HEK293 (cell line): ENCODE data around the gene WNT7B.
A peak's percentile ranks its signal among the peaks of the same experiment; 100 is the strongest.

Experiments
- GLIS2 ChIP-seq: fragments of 450-650 bp; formaldehyde crosslinking; IDR thresholded peaks from 2 replicates; pipeline ENCODE4 v1.5.1; 2016; ENCODE audit warnings: missing biosample characterization, missing genetic modification characterization
- MZF1 ChIP-seq: fragments of 450-650 bp; formaldehyde crosslinking; IDR thresholded peaks from 2 replicates; pipeline ENCODE4 v1.5.1; 2017; ENCODE audit warnings: missing biosample characterization, missing genetic modification characterization, borderline replicate concordance
- SCRT2 ChIP-seq: fragments of 450-650 bp; formaldehyde crosslinking; IDR thresholded peaks from 2 replicates; pipeline ENCODE4 v1.5.1; 2016; ENCODE audit warnings: missing biosample characterization, missing genetic modification characterization
- SP7 ChIP-seq: fragments of 450-650 bp; formaldehyde crosslinking; IDR thresholded peaks from 2 replicates; pipeline ENCODE4 v1.5.1; 2016; ENCODE audit warnings: missing biosample characterization, missing genetic modification characterization
- ZBTB48 ChIP-seq: fragments of 450-650 bp; formaldehyde crosslinking; IDR thresholded peaks from 2 replicates; pipeline ENCODE4 v1.5.1; 2016; ENCODE audit warnings: missing biosample characterization, missing genetic modification characterization
- ZNF175 ChIP-seq: fragments of 450-650 bp; formaldehyde crosslinking; IDR thresholded peaks from 2 replicates; pipeline ENCODE4 v1.5.1; 2016; ENCODE audit warnings: missing biosample characterization, missing genetic modification characterization
- ZNF223 ChIP-seq: fragments of 450-650 bp; formaldehyde crosslinking; IDR thresholded peaks from 2 replicates; pipeline ENCODE4 v1.5.1; 2016; ENCODE audit warnings: missing biosample characterization, missing genetic modification characterization
- ZNF274 ChIP-seq, 2 experiments: fragments of 200-500 bp in 1 of 2; fragments of 450-650 bp in 1 of 2; sonication (Bioruptor generic) in 1 of 2; formaldehyde crosslinking in 1 of 2; IDR thresholded peaks; 2 replicates each; pipeline versions ENCODE4 v1.5.1 to v1.6.1; 2014 to 2016; ENCODE audit warnings: borderline replicate concordance in 1 of 2, inconsistent platforms in 1 of 2, low read length in 1 of 2, missing biosample characterization in 1 of 2, missing genetic modification characterization in 1 of 2
- ZNF37A ChIP-seq: fragments of 450-650 bp; IDR thresholded peaks from 2 replicates; pipeline ENCODE4 v1.5.1; 2018; ENCODE audit warnings: missing biosample characterization, missing genetic modification characterization
- ZNF394 ChIP-seq: fragments of 450-650 bp; formaldehyde crosslinking; IDR thresholded peaks from 2 replicates; pipeline ENCODE4 v1.5.1; 2016; ENCODE audit warnings: missing biosample characterization, missing genetic modification characterization, mild to moderate bottlenecking, moderate library complexity, borderline replicate concordance
- ZNF514 ChIP-seq: fragments of 450-650 bp; formaldehyde crosslinking; IDR thresholded peaks from 2 replicates; pipeline ENCODE4 v1.5.1; 2016; ENCODE audit warnings: missing biosample characterization, missing genetic modification characterization
- ZNF549 ChIP-seq: fragments of 450-650 bp; IDR thresholded peaks from 2 replicates; pipeline ENCODE4 v1.5.1; 2018; ENCODE audit warnings: missing biosample characterization, missing genetic modification characterization, mild to moderate bottlenecking, inconsistent platforms, moderate library complexity
- ZNF560 ChIP-seq: fragments of 450-650 bp; formaldehyde crosslinking; IDR thresholded peaks from 2 replicates; pipeline ENCODE4 v1.5.1; 2017; ENCODE audit warnings: missing biosample characterization, missing genetic modification characterization, borderline replicate concordance
- ZNF561 ChIP-seq: fragments of 450-650 bp; IDR thresholded peaks from 2 replicates; pipeline ENCODE4 v1.5.1; 2018; ENCODE audit warnings: missing biosample characterization, missing genetic modification characterization, borderline replicate concordance
- ZNF670 ChIP-seq: fragments of 450-650 bp; formaldehyde crosslinking; IDR thresholded peaks from 2 replicates; pipeline ENCODE4 v1.5.1; 2016; ENCODE audit warnings: missing biosample characterization, missing genetic modification characterization, low read depth
- ZNF677 ChIP-seq: fragments of 450-650 bp; IDR thresholded peaks from 2 replicates; pipeline ENCODE4 v1.5.0; 2018; ENCODE audit warnings: missing biosample characterization, mild to moderate bottlenecking, missing genetic modification characterization, moderate library complexity
- ZNF791 ChIP-seq: fragments of 450-650 bp; formaldehyde crosslinking; IDR thresholded peaks from 2 replicates; pipeline ENCODE4 v1.5.1; 2016; ENCODE audit warnings: missing biosample characterization, missing genetic modification characterization
- TF ChIP-seq, protein P1 (sequence below): fragments of 450-650 bp; formaldehyde crosslinking; IDR thresholded peaks from 2 replicates; pipeline ENCODE4 v1.5.1; 2016; ENCODE audit warnings: missing biosample characterization, missing genetic modification characterization
- TF ChIP-seq, protein P2 (sequence below): fragments of 450-650 bp; formaldehyde crosslinking; conservative IDR thresholded peaks from 2 replicates; pipeline ENCODE4 v1.5.1; 2016; ENCODE audit warnings: low read depth, missing biosample characterization, missing genetic modification characterization
- TF ChIP-seq, protein P3 (sequence below): fragments of 450-650 bp; formaldehyde crosslinking; IDR thresholded peaks from 2 replicates; pipeline ENCODE4 v1.5.1; 2016; ENCODE audit warnings: missing biosample characterization, missing genetic modification characterization
- TF ChIP-seq, protein P4 (sequence below): fragments of 450-650 bp; formaldehyde crosslinking; IDR thresholded peaks from 2 replicates; pipeline ENCODE4 v1.5.1; 2016; ENCODE audit warnings: missing biosample characterization, missing genetic modification characterization, borderline replicate concordance
- TF ChIP-seq, protein P5 (sequence below): fragments of 450-650 bp; formaldehyde crosslinking; IDR thresholded peaks from 2 replicates; pipeline ENCODE4 v1.5.1; 2016; ENCODE audit warnings: missing biosample characterization, missing genetic modification characterization, low read depth
- TF ChIP-seq, protein P6 (sequence below): fragments of 450-650 bp; formaldehyde crosslinking; IDR thresholded peaks from 2 replicates; pipeline ENCODE4 v1.5.1; 2016; ENCODE audit warnings: missing biosample characterization, missing genetic modification characterization

WNT7B gene

DNA sequence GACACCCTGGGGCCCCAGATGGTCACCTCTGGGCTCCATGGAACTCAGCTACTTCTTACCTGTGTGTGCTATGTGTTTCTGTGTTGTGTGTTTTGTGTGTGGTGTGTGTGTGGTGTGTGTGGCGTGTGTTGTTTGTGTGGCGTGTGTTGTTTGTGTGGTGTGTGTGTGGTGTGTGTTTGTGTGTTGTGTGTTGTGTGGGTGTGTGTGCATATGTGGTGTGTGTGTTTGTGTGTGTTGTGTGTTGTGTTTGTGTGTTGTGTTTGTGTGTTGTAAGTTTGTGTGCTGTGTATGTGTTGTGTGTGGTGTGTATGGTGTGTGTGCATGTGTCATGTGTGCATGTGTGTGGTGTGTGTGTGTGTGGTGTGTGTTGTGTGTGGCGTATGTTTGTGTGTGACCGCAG, 3.8 kb upstream of the WNT7B start (continued):
- TF ChIP-seq ZNF175 (0 out of 2 replicates have a peak, but pooled peaks have one; percentile 56), ZBTB48 (tag by site-specific recombination) (no peak), SCRT2 (tag by site-specific recombination) (no peak), ZNF677 (tag by site-specific recombination) (no peak), GLIS2 (no peak), ZNF670 (tag by site-specific recombination) (0 out of 2 replicates have a peak, but pooled peaks have one; percentile 73), ZNF561 (tag by site-specific recombination) (no peak), ZNF549 (tag by site-specific recombination) (no peak), ZNF394 (tag by site-specific recombination) (no peak; the same call in 1 of the 2 replicates), ZNF37A (tag by site-specific recombination) (no peak), MZF1 (no peak), ZNF274 (IDR thresholded peaks at IDR 0.05; ENCODE audit: low read length) (no peak), ZNF274 (tag by site-specific recombination; IDR thresholded peaks at IDR 0.05; ENCODE audit: borderline replicate concordance) (no peak), ZNF560 (tag by site-specific recombination) (no peak), ZNF514 (peak; percentile 64; the same call in 1 of the 2 replicates), ZNF791 (no peak), SP7 (tag by site-specific recombination) (no peak), ZNF223 (tag by site-specific recombination) (no peak)
- TF ChIP-seq, protein P1, sequence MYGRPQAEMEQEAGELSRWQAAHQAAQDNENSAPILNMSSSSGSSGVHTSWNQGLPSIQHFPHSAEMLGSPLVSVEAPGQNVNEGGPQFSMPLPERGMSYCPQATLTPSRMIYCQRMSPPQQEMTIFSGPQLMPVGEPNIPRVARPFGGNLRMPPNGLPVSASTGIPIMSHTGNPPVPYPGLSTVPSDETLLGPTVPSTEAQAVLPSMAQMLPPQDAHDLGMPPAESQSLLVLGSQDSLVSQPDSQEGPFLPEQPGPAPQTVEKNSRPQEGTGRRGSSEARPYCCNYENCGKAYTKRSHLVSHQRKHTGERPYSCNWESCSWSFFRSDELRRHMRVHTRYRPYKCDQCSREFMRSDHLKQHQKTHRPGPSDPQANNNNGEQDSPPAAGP (tag by site-specific recombination) = no peak
- TF ChIP-seq, protein P2, sequence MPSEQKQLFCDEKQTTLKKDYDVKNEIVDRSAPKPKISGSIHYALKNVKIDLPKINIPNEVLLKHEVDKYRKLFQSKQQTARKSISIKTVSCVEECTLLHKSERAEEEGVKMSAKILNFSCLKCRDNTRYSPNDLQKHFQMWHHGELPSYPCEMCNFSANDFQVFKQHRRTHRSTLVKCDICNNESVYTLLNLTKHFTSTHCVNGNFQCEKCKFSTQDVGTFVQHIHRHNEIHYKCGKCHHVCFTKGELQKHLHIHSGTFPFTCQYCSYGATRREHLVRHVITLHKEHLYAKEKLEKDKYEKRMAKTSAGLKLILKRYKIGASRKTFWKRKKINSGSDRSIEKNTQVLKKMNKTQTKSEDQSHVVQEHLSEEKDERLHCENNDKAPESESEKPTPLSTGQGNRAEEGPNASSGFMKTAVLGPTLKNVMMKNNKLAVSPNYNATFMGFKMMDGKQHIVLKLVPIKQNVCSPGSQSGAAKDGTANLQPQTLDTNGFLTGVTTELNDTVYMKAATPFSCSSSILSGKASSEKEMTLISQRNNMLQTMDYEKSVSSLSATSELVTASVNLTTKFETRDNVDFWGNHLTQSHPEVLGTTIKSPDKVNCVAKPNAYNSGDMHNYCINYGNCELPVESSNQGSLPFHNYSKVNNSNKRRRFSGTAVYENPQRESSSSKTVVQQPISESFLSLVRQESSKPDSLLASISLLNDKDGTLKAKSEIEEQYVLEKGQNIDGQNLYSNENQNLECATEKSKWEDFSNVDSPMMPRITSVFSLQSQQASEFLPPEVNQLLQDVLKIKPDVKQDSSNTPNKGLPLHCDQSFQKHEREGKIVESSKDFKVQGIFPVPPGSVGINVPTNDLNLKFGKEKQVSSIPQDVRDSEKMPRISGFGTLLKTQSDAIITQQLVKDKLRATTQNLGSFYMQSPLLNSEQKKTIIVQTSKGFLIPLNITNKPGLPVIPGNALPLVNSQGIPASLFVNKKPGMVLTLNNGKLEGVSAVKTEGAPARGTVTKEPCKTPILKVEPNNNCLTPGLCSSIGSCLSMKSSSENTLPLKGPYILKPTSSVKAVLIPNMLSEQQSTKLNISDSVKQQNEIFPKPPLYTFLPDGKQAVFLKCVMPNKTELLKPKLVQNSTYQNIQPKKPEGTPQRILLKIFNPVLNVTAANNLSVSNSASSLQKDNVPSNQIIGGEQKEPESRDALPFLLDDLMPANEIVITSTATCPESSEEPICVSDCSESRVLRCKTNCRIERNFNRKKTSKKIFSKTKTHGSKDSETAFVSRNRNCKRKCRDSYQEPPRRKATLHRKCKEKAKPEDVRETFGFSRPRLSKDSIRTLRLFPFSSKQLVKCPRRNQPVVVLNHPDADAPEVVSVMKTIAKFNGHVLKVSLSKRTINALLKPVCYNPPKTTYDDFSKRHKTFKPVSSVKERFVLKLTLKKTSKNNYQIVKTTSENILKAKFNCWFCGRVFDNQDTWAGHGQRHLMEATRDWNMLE (tag by site-specific recombination) = no peak
- TF ChIP-seq, protein P3, sequence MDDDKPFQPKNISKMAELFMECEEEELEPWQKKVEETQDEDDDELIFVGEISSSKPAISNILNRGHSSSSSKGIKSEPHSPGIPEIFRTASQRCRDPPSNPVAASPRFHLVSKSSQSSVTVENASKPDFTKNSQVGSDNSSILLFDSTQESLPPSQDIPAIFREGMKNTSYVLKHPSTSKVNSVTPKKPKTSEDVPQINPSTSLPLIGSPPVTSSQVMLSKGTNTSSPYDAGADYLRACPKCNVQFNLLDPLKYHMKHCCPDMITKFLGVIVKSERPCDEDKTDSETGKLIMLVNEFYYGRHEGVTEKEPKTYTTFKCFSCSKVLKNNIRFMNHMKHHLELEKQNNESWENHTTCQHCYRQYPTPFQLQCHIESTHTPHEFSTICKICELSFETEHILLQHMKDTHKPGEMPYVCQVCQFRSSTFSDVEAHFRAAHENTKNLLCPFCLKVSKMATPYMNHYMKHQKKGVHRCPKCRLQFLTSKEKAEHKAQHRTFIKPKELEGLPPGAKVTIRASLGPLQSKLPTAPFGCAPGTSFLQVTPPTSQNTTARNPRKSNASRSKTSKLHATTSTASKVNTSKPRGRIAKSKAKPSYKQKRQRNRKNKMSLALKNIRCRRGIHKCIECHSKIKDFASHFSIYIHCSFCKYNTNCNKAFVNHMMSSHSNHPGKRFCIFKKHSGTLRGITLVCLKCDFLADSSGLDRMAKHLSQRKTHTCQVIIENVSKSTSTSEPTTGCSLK (tag by site-specific recombination) = no peak
- TF ChIP-seq, protein P4, sequence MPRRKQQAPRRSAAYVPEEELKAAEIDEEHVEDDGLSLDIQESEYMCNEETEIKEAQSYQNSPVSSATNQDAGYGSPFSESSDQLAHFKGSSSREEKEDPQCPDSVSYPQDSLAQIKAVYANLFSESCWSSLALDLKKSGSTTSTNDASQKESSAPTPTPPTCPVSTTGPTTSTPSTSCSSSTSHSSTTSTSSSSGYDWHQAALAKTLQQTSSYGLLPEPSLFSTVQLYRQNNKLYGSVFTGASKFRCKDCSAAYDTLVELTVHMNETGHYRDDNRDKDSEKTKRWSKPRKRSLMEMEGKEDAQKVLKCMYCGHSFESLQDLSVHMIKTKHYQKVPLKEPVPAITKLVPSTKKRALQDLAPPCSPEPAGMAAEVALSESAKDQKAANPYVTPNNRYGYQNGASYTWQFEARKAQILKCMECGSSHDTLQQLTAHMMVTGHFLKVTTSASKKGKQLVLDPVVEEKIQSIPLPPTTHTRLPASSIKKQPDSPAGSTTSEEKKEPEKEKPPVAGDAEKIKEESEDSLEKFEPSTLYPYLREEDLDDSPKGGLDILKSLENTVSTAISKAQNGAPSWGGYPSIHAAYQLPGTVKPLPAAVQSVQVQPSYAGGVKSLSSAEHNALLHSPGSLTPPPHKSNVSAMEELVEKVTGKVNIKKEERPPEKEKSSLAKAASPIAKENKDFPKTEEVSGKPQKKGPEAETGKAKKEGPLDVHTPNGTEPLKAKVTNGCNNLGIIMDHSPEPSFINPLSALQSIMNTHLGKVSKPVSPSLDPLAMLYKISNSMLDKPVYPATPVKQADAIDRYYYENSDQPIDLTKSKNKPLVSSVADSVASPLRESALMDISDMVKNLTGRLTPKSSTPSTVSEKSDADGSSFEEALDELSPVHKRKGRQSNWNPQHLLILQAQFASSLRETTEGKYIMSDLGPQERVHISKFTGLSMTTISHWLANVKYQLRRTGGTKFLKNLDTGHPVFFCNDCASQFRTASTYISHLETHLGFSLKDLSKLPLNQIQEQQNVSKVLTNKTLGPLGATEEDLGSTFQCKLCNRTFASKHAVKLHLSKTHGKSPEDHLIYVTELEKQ (tag by site-specific recombination) = no peak
- TF ChIP-seq, protein P5, sequence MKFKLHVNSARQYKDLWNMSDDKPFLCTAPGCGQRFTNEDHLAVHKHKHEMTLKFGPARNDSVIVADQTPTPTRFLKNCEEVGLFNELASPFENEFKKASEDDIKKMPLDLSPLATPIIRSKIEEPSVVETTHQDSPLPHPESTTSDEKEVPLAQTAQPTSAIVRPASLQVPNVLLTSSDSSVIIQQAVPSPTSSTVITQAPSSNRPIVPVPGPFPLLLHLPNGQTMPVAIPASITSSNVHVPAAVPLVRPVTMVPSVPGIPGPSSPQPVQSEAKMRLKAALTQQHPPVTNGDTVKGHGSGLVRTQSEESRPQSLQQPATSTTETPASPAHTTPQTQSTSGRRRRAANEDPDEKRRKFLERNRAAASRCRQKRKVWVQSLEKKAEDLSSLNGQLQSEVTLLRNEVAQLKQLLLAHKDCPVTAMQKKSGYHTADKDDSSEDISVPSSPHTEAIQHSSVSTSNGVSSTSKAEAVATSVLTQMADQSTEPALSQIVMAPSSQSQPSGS (tag by site-specific recombination) = no peak
- TF ChIP-seq, protein P6, sequence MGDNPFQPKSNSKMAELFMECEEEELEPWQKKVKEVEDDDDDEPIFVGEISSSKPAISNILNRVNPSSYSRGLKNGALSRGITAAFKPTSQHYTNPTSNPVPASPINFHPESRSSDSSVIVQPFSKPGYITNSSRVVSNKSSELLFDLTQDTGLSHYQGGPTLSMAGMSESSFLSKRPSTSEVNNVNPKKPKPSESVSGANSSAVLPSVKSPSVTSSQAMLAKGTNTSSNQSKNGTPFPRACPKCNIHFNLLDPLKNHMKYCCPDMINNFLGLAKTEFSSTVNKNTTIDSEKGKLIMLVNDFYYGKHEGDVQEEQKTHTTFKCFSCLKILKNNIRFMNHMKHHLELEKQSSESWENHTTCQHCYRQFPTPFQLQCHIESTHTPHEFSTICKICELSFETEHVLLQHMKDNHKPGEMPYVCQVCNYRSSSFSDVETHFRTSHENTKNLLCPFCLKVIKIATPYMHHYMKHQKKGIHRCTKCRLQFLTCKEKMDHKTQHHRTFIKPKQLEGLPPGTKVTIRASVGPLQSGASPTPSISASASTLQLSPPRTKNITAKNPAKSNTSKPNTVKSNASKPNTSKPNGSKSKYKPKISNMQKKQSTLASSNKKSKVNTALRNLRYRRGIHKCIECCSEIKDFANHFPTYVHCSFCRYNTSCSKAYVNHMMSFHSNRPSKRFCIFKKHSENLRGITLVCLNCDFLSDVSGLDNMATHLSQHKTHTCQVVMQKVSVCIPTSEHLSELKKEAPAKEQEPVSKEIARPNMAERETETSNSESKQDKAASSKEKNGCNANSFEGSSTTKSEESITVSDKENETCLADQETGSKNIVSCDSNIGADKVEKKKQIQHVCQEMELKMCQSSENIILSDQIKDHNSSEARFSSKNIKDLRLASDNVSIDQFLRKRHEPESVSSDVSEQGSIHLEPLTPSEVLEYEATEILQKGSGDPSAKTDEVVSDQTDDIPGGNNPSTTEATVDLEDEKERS (tag by site-specific recombination) = no peak
